WERI-Rb-1 (cell line): ENCODE data around the gene NPHP4.

ENCODE experiments used
- DNase-seq: peaks from one replicate; pipeline ENCODE4 v3.0.0-alpha.2; 2020
- H3K27ac ChIP-seq: fragments of 250-450 bp; sonication (Bioruptor Pico); 2 replicates; pipeline ENCODE4 v1.5.1; 2020; ENCODE audit warnings: mild to moderate bottlenecking, moderate library complexity
- H3K27me3 ChIP-seq: fragments of 250-450 bp; sonication (Bioruptor Pico); 2 replicates; pipeline ENCODE4 v1.5.1; 2021; ENCODE audit warnings: mild to moderate bottlenecking, low read depth, moderate library complexity; ENCODE audit not compliant: insufficient read depth, severe bottlenecking
- H3K36me3 ChIP-seq: fragments of 250-450 bp; sonication (Bioruptor Pico); 2 replicates; pipeline ENCODE4 v1.5.1; 2020; ENCODE audit warnings: mild to moderate bottlenecking, moderate library complexity
- H3K4me3 ChIP-seq: 2 replicates; pipeline ENCODE4 v1.5.1; 2011; ENCODE audit warnings: low read depth, mild to moderate bottlenecking, control low read depth, low read length
- H3K9me3 ChIP-seq: fragments of 250-450 bp; sonication (Bioruptor Pico); 2 replicates; pipeline ENCODE4 v1.5.1; 2021; ENCODE audit warnings: mild to moderate bottlenecking, moderate library complexity; ENCODE audit not compliant: severe bottlenecking
- CTCF ChIP-seq: IDR thresholded peaks from 2 replicates; pipeline ENCODE4 v1.5.1; 2011; ENCODE audit warnings: low read depth, mild to moderate bottlenecking, control low read depth, inconsistent platforms, low read length

NPHP4 gene

GRCh38 chr1:6028042-6028850 lies 36.0 kb upstream of the NPHP4 start:
- no peaks in the 10 kb centered on the region for H3K9me3 ChIP-seq
- DNase-seq: no peak
- H3K27ac ChIP-seq: no peak overlapping the region
- H3K36me3 ChIP-seq: peaks cover 11% of the 10 kb centered on the region; the same call in 1 of the 2 replicates
- no peaks in the 10 kb centered on the region for H3K27me3 ChIP-seq
- H3K4me3 ChIP-seq: no peak overlapping the region
- TF ChIP-seq CTCF: no peak

- no peaks in the 10 kb centered on the region for H3K9me3 ChIP-seq
- peaks cover 11% of the 10 kb centered on the region; the same call in 1 of the 2 replicates for H3K36me3 ChIP-seq
- no peak for DNase-seq
- H3K4me3 ChIP-seq: no peak overlapping the region
- TF ChIP-seq CTCF: no peak
- no peak overlapping the region for H3K27ac ChIP-seq
- no peaks in the 10 kb centered on the region for H3K27me3 ChIP-seq
Observed at GRCh38 chr1:6027591-6027990, 35.4 kb upstream of the NPHP4 start.

- TF ChIP-seq CTCF: no peak
- H3K4me3 ChIP-seq: peak overlapping the region; percentile 51
- peak; percentile 98 for DNase-seq
- H3K27me3 ChIP-seq: no peaks in the 10 kb centered on the region
- H3K9me3 ChIP-seq: no peaks in the 10 kb centered on the region
- H3K27ac ChIP-seq: peak overlapping the region; percentile 87
- H3K36me3 ChIP-seq: peaks cover 11% of the 10 kb centered on the region; the same call in 1 of the 2 replicates
Observed at GRCh38 chr1:6026095-6026809, 34.0 kb upstream of the NPHP4 start.

- Histone ChIP-seq H3K27me3 (no peaks in the 10 kb centered on the region), H3K4me3 (peak overlapping the region; percentile 51), H3K36me3 (peaks cover 11% of the 10 kb centered on the region; the same call in 1 of the 2 replicates), H3K9me3 (no peaks in the 10 kb centered on the region), H3K27ac (peak overlapping the region; percentile 87)
- no peak for TF ChIP-seq CTCF
- no peak for DNase-seq
Observed at GRCh38 chr1:6025269-6026094, 33.3 kb upstream of the NPHP4 start.

- H3K4me3 ChIP-seq: no peak overlapping the region
- no peaks in the 10 kb centered on the region for H3K27me3 ChIP-seq
- TF ChIP-seq CTCF: no peak
- peaks cover 7% of the 10 kb centered on the region; the same call in 1 of the 2 replicates for H3K36me3 ChIP-seq
- DNase-seq: no peak
- H3K9me3 ChIP-seq: no peaks in the 10 kb centered on the region
- H3K27ac ChIP-seq: peak overlapping the region; percentile 87; the same call in 1 of the 2 replicates
Observed at GRCh38 chr1:6024376-6024775, 32.2 kb upstream of the NPHP4 start.
